ENCODE data around the gene ANKH.

The ANKH gene

DNA sequence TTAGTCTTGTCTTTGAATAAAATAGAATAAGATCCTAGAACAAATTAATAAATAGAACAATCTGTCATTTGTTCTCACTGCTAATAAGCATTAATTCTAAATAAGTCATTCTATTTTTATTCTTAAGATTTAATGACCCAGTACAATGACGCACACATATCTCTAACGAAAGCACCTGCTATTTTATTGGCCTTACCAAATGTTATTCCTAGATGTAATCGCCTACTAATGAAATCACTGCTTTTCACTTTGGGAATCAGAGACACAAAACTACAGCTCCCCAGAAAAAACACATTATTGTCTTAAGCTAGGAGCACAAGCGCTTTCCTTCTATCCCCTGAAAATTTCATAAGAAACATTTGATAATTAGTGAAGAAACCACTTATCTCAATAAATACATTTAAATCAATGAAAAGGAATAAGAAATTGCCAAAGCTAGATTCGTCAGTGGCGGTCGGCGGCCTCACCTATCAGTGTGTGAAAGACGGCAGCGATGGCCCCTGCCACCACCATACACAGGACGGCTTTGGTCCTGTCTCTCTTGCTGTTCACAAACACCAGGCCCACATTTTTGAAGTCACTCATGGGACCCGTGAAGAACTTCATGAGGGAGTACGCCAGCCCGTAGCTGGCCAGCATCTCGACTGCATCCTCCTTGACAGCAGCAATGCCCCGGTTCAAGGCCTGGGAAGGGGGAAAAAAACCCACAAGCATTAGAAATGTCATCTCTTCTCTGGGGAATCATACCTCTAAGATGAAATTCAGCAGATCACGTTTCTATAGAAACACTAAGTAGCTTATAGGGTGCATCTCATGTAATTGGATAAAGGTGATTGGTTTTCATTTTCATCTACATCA is 102.8 kb downstream of the ANKH start:
- TF ChIP-seq CTCF (IDR thresholded peaks at IDR 0.05), result no peak
- Histone ChIP-seq H3K4me3 (no peak overlapping the region), H3K27ac (no peak overlapping the region)
- DNase-seq (ENCODE audit: low spot score), result no peak

GRCh38 chr5:14767735-14768507 is 103.7 kb downstream of the ANKH start:
- no peak overlapping the region for H3K4me3 ChIP-seq
- no peak for DNase-seq (ENCODE audit: low spot score)
- TF ChIP-seq CTCF (IDR thresholded peaks at IDR 0.05), result no peak
- H3K27ac ChIP-seq, result no peak overlapping the region

DNA sequence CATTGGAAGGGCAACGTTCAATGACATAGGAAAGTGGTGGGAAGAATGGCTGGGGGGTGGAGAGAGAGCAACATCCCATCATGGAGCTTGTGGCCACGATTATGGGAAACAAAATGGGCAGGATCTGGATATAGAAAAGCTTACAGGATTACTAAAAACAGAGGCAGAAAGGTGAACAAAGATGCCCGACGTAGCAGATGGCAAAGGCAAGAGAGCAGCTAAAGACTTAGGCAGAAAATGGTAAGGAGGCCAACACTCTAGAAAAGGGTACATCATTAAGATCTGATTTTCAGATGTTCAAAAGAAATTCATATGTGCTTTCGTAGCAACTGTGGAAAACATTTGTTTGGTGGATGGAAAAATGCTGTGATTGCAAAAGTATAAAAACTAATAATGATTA is 104.5 kb downstream of the ANKH start:
- DNase-seq (ENCODE audit: low spot score), result no peak
- no peak for TF ChIP-seq CTCF (IDR thresholded peaks at IDR 0.05)
- Histone ChIP-seq H3K4me3 (no peak overlapping the region), H3K27ac (no peak overlapping the region)

DNA sequence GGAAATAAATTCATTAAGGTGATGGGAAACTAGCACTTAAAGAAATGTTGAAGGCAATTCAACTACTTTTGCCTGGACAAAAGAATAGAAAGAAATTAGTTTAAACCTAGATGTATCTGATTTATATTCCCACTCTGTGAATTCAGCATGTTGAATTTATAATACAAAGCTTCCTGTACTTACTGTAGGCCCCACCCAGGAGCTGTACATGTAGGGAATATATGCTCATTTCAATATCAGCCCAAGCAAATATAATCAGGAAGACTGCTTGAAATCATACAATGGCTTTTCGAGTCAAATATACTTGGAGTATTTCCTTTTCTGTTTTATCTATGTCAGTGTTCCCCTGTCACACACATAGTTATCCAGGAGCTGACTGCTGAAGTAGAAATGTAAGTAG is 105.0 kb downstream of the ANKH start:
- H3K27ac ChIP-seq, result no peak overlapping the region
- DNase-seq (ENCODE audit: low spot score), result no peak
- TF ChIP-seq CTCF (IDR thresholded peaks at IDR 0.05), result no peak
- no peak overlapping the region for H3K4me3 ChIP-seq

- DNase-seq (ENCODE audit: low spot score), result no peak
- no peak overlapping the region for H3K27ac ChIP-seq
- H3K4me3 ChIP-seq, result no peak overlapping the region
- no peak for TF ChIP-seq CTCF (IDR thresholded peaks at IDR 0.05)
Observed at GRCh38 chr5:14765587-14765986, 106.0 kb downstream of the ANKH start.

DNA sequence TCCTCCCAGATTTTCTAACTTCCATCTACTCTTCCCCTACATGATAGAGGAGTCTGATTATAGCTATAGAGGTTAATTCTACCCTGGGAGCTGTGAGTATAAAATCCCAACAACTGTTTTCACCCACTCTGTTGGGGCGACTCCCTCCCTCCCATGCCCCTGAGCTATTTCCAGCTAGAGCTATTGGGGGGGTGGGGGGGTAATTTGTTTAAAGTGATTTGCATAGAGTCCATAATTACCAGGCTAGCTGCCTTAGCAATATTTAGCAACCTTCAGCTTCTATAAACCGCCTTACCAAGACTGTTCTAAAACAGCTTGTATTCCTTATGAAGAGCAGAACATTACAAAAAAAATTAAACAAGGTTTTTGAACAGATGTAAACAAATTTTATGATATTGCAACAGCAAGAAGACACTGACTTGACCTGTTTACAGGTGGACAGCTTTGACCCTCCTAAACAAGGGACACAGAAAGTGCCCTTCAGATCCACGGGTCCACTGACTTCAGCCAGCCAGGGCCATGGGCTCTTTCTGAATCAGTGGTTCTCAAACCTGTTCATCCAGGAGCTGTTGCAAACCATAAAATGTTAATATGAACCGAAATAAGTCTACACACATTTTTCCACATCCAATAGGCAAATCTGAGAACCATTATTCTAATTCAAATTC is 108.9 kb downstream of the ANKH start:
- DNase-seq (ENCODE audit: low spot score), result no peak
- Histone ChIP-seq H3K27ac (no peak overlapping the region), H3K4me3 (no peak overlapping the region)
- TF ChIP-seq CTCF (IDR thresholded peaks at IDR 0.05), result no peak
